Activated T-helper 2 cell treated with anti-CD3 and anti-CD28 coated beads, Interferon-gamma antibody, Interleukin-2, Interleukin-4, amounts not matched to agents 10 μg/mL and 5 μg/mL and 100 μg/mL, durations not matched to agents 14 hours and 24 hours and 36 hours (primary cell): ENCODE data around the gene ARMC9. TPM values are rescaled to one million over a fixed set of nuclear protein-coding genes. Genes with fewer than 3 reads are reported as not detected.

Experiments
- DNase-seq: peaks from one replicate; pipeline ENCODE4 v3.0.0; 2021; ENCODE audit warnings: low spot score
- H3K27ac Mint-ChIP-seq: one replicate; pipeline ENCODE4 v1.8.0; 2021; ENCODE audit warnings: mixed read lengths
- H3K27me3 Mint-ChIP-seq: one replicate; pipeline ENCODE4 v1.8.0; 2021; ENCODE audit warnings: low read depth, mixed read lengths
- H3K36me3 Mint-ChIP-seq: one replicate; pipeline ENCODE4 v1.8.0; 2021; ENCODE audit warnings: low read depth, mixed read lengths
- H3K4me1 Mint-ChIP-seq: one replicate; pipeline ENCODE4 v1.8.0; 2021; ENCODE audit warnings: low read depth, mixed read lengths
- H3K4me3 Mint-ChIP-seq: one replicate; pipeline ENCODE4 v1.8.0; 2021; ENCODE audit warnings: low read depth, mild to moderate bottlenecking, moderate library complexity, mixed read lengths
- H3K9me3 Mint-ChIP-seq: one replicate; pipeline ENCODE4 v1.8.0; 2021; ENCODE audit warnings: mixed read lengths
- intact Hi-C: fragments of 100-400 bp; cut with micrococcal nuclease; formaldehyde crosslinking; loops from one replicate; pipeline ENCODE4 v1.15.1; 2023
- total RNA-seq: library from RNA; stranded (reverse); gene quantifications from 2 replicates; pipeline ENCODE4 v1.2.3, GENCODE V29; 2022

ARMC9 gene
- 2.5 and 3.3 TPM in 2 replicates for total RNA-seq

- Mint-ChIP-seq H3K4me1 (peaks cover 17% of the 10 kb centered on the region), H3K9me3 (no peaks in the 10 kb centered on the region), H3K4me3 (peak within 1 kb of the TSS; percentile 89), H3K27ac (peak within 1 kb of the TSS; percentile 22), H3K36me3 (no peaks in the 10 kb centered on the region), H3K27me3 (peaks cover 18% of the 10 kb centered on the region)
- DNase-seq: peak; percentile 72
- intact Hi-C loops: loop anchor here (1.0 kb wide), 1 partner anchor 94 kb away; no protein-coding TSS in a partner anchor
These were observed at the start of gene ARMC9 for GRCh38 chr2:231198291-231199173. TSS of gene ARMC9 (plus strand) at chr2:231198631. CDS start at chr2:231206239, 7,608 bp downstream.

- DNase-seq: no peak
- no peaks in the 10 kb centered on the region for H3K27me3 Mint-ChIP-seq
- no peaks in the 10 kb centered on the region for H3K9me3 Mint-ChIP-seq
- no peak overlapping the region for H3K4me3 Mint-ChIP-seq
- peaks cover 45% of the 10 kb centered on the region for H3K36me3 Mint-ChIP-seq
- intact Hi-C loops: no loop called here
- H3K27ac Mint-ChIP-seq: no peak overlapping the region
- no peaks in the 10 kb centered on the region for H3K4me1 Mint-ChIP-seq
These were observed 45.5 kb upstream of the ARMC9 start for GRCh38 chr2:231152800-231153557.

- H3K27ac Mint-ChIP-seq: no peak overlapping the region
- no peak for DNase-seq
- H3K36me3 Mint-ChIP-seq: peaks cover 35% of the 10 kb centered on the region
- no peaks in the 10 kb centered on the region for H3K27me3 Mint-ChIP-seq
- no peak overlapping the region for H3K4me3 Mint-ChIP-seq
- H3K4me1 Mint-ChIP-seq: peaks cover 21% of the 10 kb centered on the region
- intact Hi-C loops: no loop called here
- no peaks in the 10 kb centered on the region for H3K9me3 Mint-ChIP-seq
These were observed 39.1 kb upstream of the ARMC9 start for GRCh38 chr2:231159306-231159705.

- Mint-ChIP-seq H3K4me3 (no peak overlapping the region), H3K36me3 (peaks cover 39% of the 10 kb centered on the region), H3K27me3 (no peaks in the 10 kb centered on the region), H3K27ac (no peak overlapping the region), H3K9me3 (no peaks in the 10 kb centered on the region), H3K4me1 (peaks cover 21% of the 10 kb centered on the region)
- DNase-seq: no peak
- intact Hi-C loops: loop anchor here (1.0 to 5.0 kb wide), 2 partner anchors 33 to 92 kb away; partner anchors contain the start of gene HTR2B
These were observed 37.7 kb upstream of the ARMC9 start for GRCh38 chr2:231160701-231161100.

GRCh38 chr2:231161252-231161839, 37.1 kb upstream of the ARMC9 start:
- H3K9me3 Mint-ChIP-seq: no peaks in the 10 kb centered on the region
- no peaks in the 10 kb centered on the region for H3K27me3 Mint-ChIP-seq
- H3K4me1 Mint-ChIP-seq: peaks cover 21% of the 10 kb centered on the region
- DNase-seq: no peak
- intact Hi-C loops: loop anchor here (1.0 to 5.0 kb wide), 2 partner anchors 34 to 93 kb away; partner anchors contain the start of gene HTR2B
- H3K27ac Mint-ChIP-seq: peak overlapping the region; percentile 73
- peaks cover 43% of the 10 kb centered on the region for H3K36me3 Mint-ChIP-seq
- H3K4me3 Mint-ChIP-seq: no peak overlapping the region

GRCh38 chr2:231161877-231162329, 36.5 kb upstream of the ARMC9 start:
- intact Hi-C loops: loop anchor here (1.0 to 5.0 kb wide), 2 partner anchors 35 to 94 kb away; partner anchors contain the start of gene HTR2B
- peaks cover 47% of the 10 kb centered on the region for H3K36me3 Mint-ChIP-seq

GRCh38 chr2:231163011-231163410, 35.4 kb upstream of the ARMC9 start:
- peak overlapping the region; percentile 3 for H3K27ac Mint-ChIP-seq
- H3K4me3 Mint-ChIP-seq: no peak overlapping the region
- peaks cover 56% of the 10 kb centered on the region for H3K36me3 Mint-ChIP-seq
- no peaks in the 10 kb centered on the region for H3K27me3 Mint-ChIP-seq
- peaks cover 36% of the 10 kb centered on the region for H3K4me1 Mint-ChIP-seq
- no peaks in the 10 kb centered on the region for H3K9me3 Mint-ChIP-seq
- intact Hi-C loops: loop anchor here (5.0 kb wide), 1 partner anchor 36 kb away; the partner anchor contains the start of gene HTR2B
- DNase-seq: no peak

More at GRCh38 chr2:231161877-231162329, 36.5 kb upstream of the ARMC9 start:
- H3K4me3 Mint-ChIP-seq: peak overlapping the region; percentile 1
- no peaks in the 10 kb centered on the region for H3K27me3 Mint-ChIP-seq
- H3K27ac Mint-ChIP-seq: peak overlapping the region; percentile 73
- no peak for DNase-seq
- H3K9me3 Mint-ChIP-seq: no peaks in the 10 kb centered on the region
- peaks cover 25% of the 10 kb centered on the region for H3K4me1 Mint-ChIP-seq

GRCh38 chr2:231163414-231164095, 34.9 kb upstream of the ARMC9 start:
- intact Hi-C loops: loop anchor here (5.0 kb wide), 1 partner anchor 36 kb away; the partner anchor contains the start of gene HTR2B
- DNase-seq: no peak
- Mint-ChIP-seq H3K27ac (peak overlapping the region; percentile 3), H3K27me3 (no peaks in the 10 kb centered on the region), H3K9me3 (no peaks in the 10 kb centered on the region), H3K4me1 (peaks cover 41% of the 10 kb centered on the region), H3K4me3 (no peak overlapping the region), H3K36me3 (peaks cover 62% of the 10 kb centered on the region)

- DNase-seq: no peak
- H3K27me3 Mint-ChIP-seq: no peaks in the 10 kb centered on the region
- H3K9me3 Mint-ChIP-seq: no peaks in the 10 kb centered on the region
- H3K36me3 Mint-ChIP-seq: peaks cover 83% of the 10 kb centered on the region
- peak overlapping the region; percentile 83 for H3K27ac Mint-ChIP-seq
- no peak overlapping the region for H3K4me3 Mint-ChIP-seq
- H3K4me1 Mint-ChIP-seq: peaks cover 29% of the 10 kb centered on the region
- intact Hi-C loops: loop anchor here (5.0 kb wide), 1 partner anchor 66 kb away; no protein-coding TSS in a partner anchor
These were observed 30.5 kb upstream of the ARMC9 start for GRCh38 chr2:231167745-231168459.

- Mint-ChIP-seq H3K27ac (peak overlapping the region; percentile 83), H3K4me3 (no peak overlapping the region), H3K4me1 (peaks cover 26% of the 10 kb centered on the region), H3K36me3 (peaks cover 80% of the 10 kb centered on the region), H3K9me3 (no peaks in the 10 kb centered on the region), H3K27me3 (no peaks in the 10 kb centered on the region)
- no peak for DNase-seq
- intact Hi-C loops: loop anchor here (5.0 kb wide), 1 partner anchor 66 kb away; no protein-coding TSS in a partner anchor
These were observed 29.8 kb upstream of the ARMC9 start for GRCh38 chr2:231168460-231169139.

- intact Hi-C loops: loop anchor here (5.0 kb wide), 1 partner anchor 67 kb away; no protein-coding TSS in a partner anchor
- no peak overlapping the region for H3K4me3 Mint-ChIP-seq
- H3K36me3 Mint-ChIP-seq: peaks cover 82% of the 10 kb centered on the region
- no peaks in the 10 kb centered on the region for H3K27me3 Mint-ChIP-seq
- no peak overlapping the region for H3K27ac Mint-ChIP-seq
- H3K4me1 Mint-ChIP-seq: peaks cover 26% of the 10 kb centered on the region
- no peaks in the 10 kb centered on the region for H3K9me3 Mint-ChIP-seq
- no peak for DNase-seq
These were observed 28.9 kb upstream of the ARMC9 start for GRCh38 chr2:231169488-231169887.
